Dedifferentiated amniotic fluid mesenchymal stem cell (primary cell): ENCODE measurements around the gene DCUN1D5.

Experiments
- DNase-seq: peaks from one replicate; pipeline ENCODE4 v3.0.0-alpha.2; 2016; ENCODE audit errors: extremely low spot score

Gene DCUN1D5

DNA sequence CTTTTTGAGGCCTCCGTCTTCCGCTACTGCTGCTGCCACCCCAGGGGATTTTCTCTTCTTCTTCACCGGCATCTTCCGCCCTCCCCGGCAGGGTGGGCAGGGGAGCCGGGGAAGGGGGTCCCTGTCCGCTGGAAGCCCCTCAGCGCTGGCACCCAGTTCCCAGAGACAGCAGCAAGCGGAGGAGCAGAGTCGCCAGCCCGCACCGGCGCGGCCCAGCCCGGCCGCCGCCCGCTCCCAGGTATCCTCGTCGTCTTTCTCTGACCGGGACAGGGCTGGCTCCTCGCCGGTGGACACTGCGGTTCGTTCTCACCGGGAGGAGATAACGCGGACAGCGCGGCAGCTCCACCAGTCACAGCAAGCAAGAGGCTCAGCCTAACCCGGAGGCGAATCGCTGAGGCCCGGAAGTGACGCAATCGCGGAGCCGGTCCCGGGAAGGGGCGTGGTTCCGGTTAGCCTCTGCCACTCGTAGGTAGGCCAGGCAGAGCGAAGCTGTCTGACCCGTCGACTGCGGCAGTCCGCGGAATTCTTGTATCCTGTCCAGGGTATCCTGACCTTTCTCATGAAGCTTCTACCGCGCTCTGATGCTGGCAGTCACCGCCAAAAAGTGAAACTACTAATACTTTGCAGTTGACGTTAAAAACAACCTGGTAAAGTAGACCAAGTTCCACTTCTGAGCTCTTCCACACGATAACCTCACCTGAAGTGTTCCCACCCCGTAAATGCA is at the start of gene DCUN1D5:
DCUN1D5 (minus strand) TSS at position 360 of the 724 bp plus-strand sequence; CDS start at position 72, 288 bp downstream.
- peak; percentile 93 for DNase-seq

DNA sequence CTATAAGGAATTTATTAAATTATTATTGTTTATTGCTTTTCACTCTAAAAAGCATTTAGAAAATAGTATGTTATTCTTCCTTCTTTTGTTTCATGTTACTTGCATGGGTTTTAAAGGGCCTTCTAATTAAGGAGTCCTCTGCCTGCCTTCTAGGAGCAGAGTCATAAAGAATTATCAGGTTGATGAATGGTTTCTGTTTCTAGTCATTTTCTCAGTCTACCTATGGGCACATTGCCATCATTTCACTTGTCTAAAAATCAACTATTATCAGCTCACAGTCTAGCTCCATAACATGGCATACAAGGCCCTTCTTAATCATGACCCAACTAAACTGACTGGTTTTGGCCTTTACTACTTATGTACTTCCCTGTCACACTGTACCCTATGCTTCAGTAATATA is 33.5 kb upstream of the DCUN1D5 start:
- DNase-seq, result no peak

DNA sequence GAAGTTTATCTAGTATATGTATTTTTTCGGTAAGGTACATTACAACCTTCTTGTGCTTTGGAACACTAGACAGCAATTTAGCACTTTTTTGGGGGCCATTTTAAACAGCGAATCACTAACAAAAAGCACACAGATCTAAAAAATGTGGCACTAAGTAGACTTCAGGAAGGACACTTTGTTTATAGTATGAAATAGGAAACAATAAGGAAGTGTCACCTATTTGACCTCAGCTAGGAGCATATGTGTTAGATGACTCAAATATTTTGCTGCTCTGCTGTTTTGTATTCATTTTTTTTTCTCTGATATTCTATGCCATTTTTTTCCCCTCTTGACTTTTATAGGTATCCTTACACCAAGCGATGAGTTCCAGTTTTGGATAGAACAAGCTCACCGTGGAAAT is 22.9 kb upstream of the DCUN1D5 start:
- DNase-seq, result no peak

GRCh38 chr11:103112364-103112763 is 20.4 kb upstream of the DCUN1D5 start:
- DNase-seq, result no peak

GRCh38 chr11:103111400-103111799 is 19.4 kb upstream of the DCUN1D5 start:
- no peak for DNase-seq

GRCh38 chr11:103110391-103110790 is 18.4 kb upstream of the DCUN1D5 start:
- DNase-seq, result peak; percentile 74

DNA sequence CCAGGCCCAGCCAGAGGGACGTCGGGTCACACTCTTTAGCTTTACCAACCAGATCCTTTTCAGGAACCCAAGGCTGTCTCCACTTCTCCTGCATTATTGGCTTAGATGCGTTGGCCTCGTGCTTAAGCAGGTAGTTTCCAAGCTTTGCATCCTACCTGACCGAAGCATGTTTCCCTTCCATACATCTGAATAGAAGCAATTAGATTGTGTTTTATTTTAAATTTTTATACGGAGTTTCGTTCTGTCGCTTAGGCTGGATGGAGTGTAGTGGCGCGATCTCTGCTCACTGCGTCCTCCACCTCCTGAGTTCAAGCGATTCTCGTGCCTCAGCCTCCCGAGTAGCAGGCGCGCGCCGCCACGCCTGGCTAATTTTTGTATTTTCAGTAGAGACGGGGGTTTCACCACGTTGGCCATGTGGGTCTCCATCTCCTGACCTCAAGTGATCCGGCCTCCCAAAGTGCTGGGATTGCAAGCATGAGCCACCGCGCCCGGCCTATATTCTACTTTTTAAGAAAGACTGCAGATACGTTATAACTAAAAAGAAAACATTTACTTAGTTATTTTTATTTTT is 17.9 kb upstream of the DCUN1D5 start:
- no peak for DNase-seq

DNA sequence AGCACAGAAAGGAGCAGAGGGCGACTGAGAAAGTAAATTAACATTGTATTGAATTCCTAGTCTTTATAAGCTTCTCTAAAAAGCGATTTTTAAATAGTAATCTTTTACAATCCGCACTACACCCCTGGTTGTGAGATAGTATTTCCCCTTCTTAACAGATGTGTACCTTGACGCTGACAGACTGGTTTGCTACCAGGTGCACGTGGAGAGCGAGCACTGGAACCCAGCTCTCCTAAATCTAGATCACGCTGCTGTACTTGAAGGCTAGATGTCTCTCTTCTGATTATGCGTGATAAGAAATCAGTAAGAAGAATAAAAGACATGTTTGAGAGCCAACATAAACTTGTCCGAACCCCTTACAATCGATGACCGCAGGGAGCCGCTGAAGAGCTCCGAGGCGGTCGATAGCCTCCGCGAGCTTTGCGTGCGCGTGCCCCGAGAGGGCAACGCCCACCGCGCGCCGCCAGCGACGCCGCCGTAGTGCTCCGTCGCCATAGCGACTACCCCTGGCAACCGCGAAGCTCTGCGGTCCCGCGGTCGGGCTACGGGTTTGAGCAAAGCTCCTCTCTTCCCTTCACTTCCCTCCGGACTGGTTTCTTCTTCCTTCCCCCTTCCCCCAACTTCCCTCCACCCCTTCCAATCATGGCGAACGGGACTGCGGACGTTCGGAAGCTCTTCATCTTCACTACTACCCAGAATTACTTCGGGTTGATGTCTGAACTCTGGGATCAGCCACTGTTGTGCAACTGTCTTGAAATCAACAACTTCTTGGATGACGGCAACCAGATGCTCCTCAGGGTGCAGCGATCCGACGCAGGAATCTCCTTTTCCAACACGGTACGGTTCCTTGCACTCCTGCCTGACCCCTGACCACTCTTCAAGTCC is 17.2 kb upstream of the DCUN1D5 start, which contains the start of gene DYNC2H1:
DYNC2H1 (plus strand) TSS at position 494 of the 885 bp plus-strand sequence; CDS start at position 643, 149 bp downstream.
- DNase-seq, result peak; percentile 87

DNA sequence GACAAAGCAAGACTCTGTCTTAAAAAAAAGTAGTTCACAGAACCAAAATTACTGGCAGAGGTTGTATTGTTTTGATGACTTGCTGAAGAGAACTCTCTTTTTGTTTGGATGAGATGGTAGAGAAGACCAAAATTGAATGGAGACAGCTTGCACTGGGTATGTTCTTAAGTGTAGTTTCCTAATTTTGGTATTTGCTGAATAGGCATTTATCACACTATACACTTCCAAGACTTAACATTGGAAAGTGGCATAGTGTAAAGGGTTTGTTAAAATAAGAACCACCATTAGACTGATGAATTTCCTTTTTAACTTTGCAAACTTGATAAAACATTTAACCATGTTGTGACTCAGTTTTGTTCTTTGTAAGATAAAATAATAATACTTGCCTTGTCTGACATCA is 5.3 kb upstream of the DCUN1D5 start:
- DNase-seq, result no peak

DNA sequence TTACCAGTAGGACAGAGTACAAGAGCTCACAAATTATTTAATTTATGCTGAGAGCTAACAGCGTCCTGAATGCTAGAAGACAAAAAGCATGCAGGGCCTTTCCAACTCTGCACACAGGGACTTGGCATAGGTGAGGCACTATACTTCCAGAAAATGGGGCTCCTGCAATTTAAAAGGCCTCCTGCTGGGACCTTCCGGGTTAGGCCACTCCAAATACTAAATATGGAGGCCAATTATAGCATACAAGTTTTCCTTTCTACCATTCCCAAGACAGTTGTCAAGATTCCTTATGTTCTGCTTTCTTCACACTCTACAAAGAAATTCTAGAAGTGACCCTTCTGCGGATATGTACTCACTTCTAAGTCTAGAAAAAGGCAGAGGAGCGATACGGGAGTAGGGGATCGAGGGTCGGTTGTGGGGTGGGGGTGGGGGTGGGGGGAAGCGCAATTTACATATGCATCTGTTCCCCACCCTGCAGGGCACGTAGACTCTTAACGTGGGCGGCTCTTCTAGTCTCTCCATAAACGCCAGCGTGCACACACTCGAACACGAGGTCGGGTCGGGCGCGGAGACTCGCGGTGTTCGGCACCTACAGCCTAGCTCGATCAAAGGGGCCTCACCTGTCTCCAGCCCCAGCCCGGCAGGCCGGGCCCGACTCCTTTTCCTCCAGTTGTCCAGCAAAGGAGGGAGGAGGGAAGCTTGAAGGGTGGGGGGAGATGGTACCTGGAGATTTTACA is 728 bp downstream of the DCUN1D5 start:
- no peak for DNase-seq

- no peak for DNase-seq
These were observed 5.5 kb downstream of the DCUN1D5 start for GRCh38 chr11:103086461-103086860.

GRCh38 chr11:103085758-103086365 is 6.1 kb downstream of the DCUN1D5 start:
- DNase-seq, result no peak

GRCh38 chr11:103079833-103080232 is 12.1 kb downstream of the DCUN1D5 start:
- DNase-seq, result no peak

GRCh38 chr11:103078710-103079109 is 13.2 kb downstream of the DCUN1D5 start:
- no peak for DNase-seq

GRCh38 chr11:103077554-103077953 is 14.4 kb downstream of the DCUN1D5 start:
- no peak for DNase-seq

- no peak for DNase-seq
These were observed 15.6 kb downstream of the DCUN1D5 start for GRCh38 chr11:103076361-103076760.

DNA sequence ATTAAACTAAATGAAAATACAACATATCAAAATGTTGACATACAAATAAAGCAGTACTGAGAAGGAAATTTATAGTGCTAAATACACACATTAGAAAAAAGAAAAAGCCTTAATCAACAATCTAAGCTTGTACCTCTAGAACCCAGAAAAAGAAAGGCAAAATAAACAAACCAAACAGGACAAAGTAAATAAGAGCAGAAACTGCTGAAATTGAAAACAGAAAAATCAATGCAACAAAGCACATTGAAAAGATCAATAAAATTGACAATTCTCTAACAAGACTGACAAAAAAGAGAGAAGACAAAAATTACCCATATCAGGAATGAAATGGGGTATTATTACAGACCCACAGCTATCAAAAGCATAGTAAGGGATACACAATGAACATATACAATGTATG is 21.0 kb downstream of the DCUN1D5 start:
- DNase-seq, result no peak

- no peak for DNase-seq
These were observed 21.8 kb downstream of the DCUN1D5 start for GRCh38 chr11:103070142-103070541.

DNA sequence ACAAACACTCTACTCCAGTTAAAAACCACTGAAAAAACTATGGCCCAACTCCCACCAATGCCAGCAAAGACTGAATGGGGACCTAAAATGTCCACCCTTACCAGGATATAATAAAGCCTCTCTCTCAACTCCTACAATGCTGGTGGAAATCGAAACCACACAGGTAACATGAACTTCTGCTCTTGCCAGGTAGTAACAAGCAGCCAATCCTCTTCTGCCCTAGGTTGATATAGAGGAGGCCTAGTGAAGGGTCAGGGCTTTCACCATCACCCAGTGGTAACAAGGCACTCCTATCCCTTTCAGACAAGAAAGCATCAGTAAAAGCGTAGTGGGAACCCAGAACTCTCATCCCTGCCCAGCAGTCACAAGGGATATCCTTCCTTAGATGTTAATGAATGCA is 22.6 kb downstream of the DCUN1D5 start:
- no peak for DNase-seq

- no peak for DNase-seq
These were observed 24.8 kb downstream of the DCUN1D5 start for GRCh38 chr11:103067118-103067517.

GRCh38 chr11:103061656-103062055 is 30.3 kb downstream of the DCUN1D5 start:
- DNase-seq, result no peak
